Chondrocyte (in vitro differentiated cells): Measurements from ENCODE around the gene DHX8. TPM values are rescaled to one million over a fixed set of nuclear protein-coding genes. Genes with fewer than 3 reads are reported as not detected.

Experiments
- DNase-seq: peaks from one replicate; pipeline ENCODE4 v3.0.0; 2021; ENCODE audit warnings: mixed read lengths, low spot score
- H3K27ac Mint-ChIP-seq: one replicate; pipeline ENCODE4 v1.8.0; 2021; ENCODE audit warnings: mild to moderate bottlenecking, moderate library complexity, mixed read lengths; ENCODE audit not compliant: unreplicated experiment
- H3K27me3 Mint-ChIP-seq: 2 replicates; pipeline ENCODE4 v1.8.0; 2021; ENCODE audit warnings: low read depth, mixed read lengths
- H3K36me3 Mint-ChIP-seq: 2 replicates; pipeline ENCODE4 v1.8.0; 2021; ENCODE audit warnings: low read depth, mixed read lengths
- H3K4me1 Mint-ChIP-seq: 2 replicates; pipeline ENCODE4 v1.8.0; 2021; ENCODE audit warnings: low read depth, mild to moderate bottlenecking, mixed read lengths
- H3K4me3 Mint-ChIP-seq: one replicate; pipeline ENCODE4 v1.8.0; 2021; ENCODE audit warnings: mild to moderate bottlenecking, moderate library complexity, mixed read lengths; ENCODE audit not compliant: unreplicated experiment
- H3K9me3 Mint-ChIP-seq: 2 replicates; pipeline ENCODE4 v1.8.0; 2021; ENCODE audit warnings: low read depth, mixed read lengths
- CTCF ChIP-seq: fragments of 200-600 bp; sonication (generic); IDR thresholded peaks from 2 replicates; pipeline ENCODE4 v1.5.0; 2021; ENCODE audit warnings: antibody characterized with exemption, mild to moderate bottlenecking, moderate library complexity
- long read RNA-seq: library from polyadenylated mRNA; stranded (forward); transcript quantifications from one replicate; pipeline ENCODE4 v2.0.0, GENCODE V29; 2021
- total RNA-seq: library from RNA; stranded (reverse); gene quantifications from 3 replicates; pipeline ENCODE4 v1.2.1, GENCODE V29; 2021

Gene DHX8
- 39.0 to 49.6 TPM (median 49.2 TPM) in 3 replicates for total RNA-seq
- long read RNA-seq, full-length matches to known transcripts: 22 of 36 reads
- long read RNA-seq, partial matches to known transcripts: 4 of 36 reads
- long read RNA-seq, other reads (novel, unspliced or antisense): 10 of 36 reads

GRCh38 chr17:43483674-43484551, at the start of gene DHX8:
Gene DHX8, plus strand, starts transcription at chr17:43483975. Its CDS starts 63 bp downstream, at chr17:43484038.
- Mint-ChIP-seq H3K4me1 (peaks cover 26% of the 10 kb centered on the region), H3K27me3 (no peaks in the 10 kb centered on the region), H3K36me3 (no peaks in the 10 kb centered on the region), H3K27ac (peak within 1 kb of the TSS; percentile 93), H3K4me3 (peak within 1 kb of the TSS; percentile 100), H3K9me3 (no peaks in the 10 kb centered on the region)
- peak; percentile 100 for TF ChIP-seq CTCF
- peak; percentile 97 for DNase-seq

- H3K27me3 Mint-ChIP-seq: no peaks in the 10 kb centered on the region
- no peak for TF ChIP-seq CTCF
- peaks cover 57% of the 10 kb centered on the region for H3K4me1 Mint-ChIP-seq
- H3K27ac Mint-ChIP-seq: no peak overlapping the region
- no peaks in the 10 kb centered on the region for H3K36me3 Mint-ChIP-seq
- no peak overlapping the region for H3K4me3 Mint-ChIP-seq
- no peaks in the 10 kb centered on the region for H3K9me3 Mint-ChIP-seq
- DNase-seq: peak; percentile 15
Measured at GRCh38 chr17:43434902-43435319, 48.9 kb upstream of the DHX8 start.

GRCh38 chr17:43437756-43438155, 46.0 kb upstream of the DHX8 start:
- no peak for DNase-seq
- no peak for TF ChIP-seq CTCF
- Mint-ChIP-seq H3K4me3 (no peak overlapping the region), H3K36me3 (no peaks in the 10 kb centered on the region), H3K9me3 (no peaks in the 10 kb centered on the region), H3K27me3 (no peaks in the 10 kb centered on the region), H3K27ac (no peak overlapping the region), H3K4me1 (peaks cover 40% of the 10 kb centered on the region)

- no peak for TF ChIP-seq CTCF
- Mint-ChIP-seq H3K4me1 (peaks cover 41% of the 10 kb centered on the region), H3K4me3 (no peak overlapping the region), H3K9me3 (no peaks in the 10 kb centered on the region), H3K36me3 (no peaks in the 10 kb centered on the region), H3K27me3 (no peaks in the 10 kb centered on the region), H3K27ac (no peak overlapping the region)
- DNase-seq: no peak
Measured at GRCh38 chr17:43438626-43439025, 45.1 kb upstream of the DHX8 start.

- TF ChIP-seq CTCF: no peak
- no peak overlapping the region for H3K27ac Mint-ChIP-seq
- H3K36me3 Mint-ChIP-seq: no peaks in the 10 kb centered on the region
- H3K27me3 Mint-ChIP-seq: no peaks in the 10 kb centered on the region
- peaks cover 40% of the 10 kb centered on the region for H3K4me1 Mint-ChIP-seq
- H3K4me3 Mint-ChIP-seq: no peak overlapping the region
- DNase-seq: no peak
- H3K9me3 Mint-ChIP-seq: no peaks in the 10 kb centered on the region
Measured at GRCh38 chr17:43439041-43439440, 44.7 kb upstream of the DHX8 start.
